Measurements from ENCODE around the gene MAPK12.

DNA sequence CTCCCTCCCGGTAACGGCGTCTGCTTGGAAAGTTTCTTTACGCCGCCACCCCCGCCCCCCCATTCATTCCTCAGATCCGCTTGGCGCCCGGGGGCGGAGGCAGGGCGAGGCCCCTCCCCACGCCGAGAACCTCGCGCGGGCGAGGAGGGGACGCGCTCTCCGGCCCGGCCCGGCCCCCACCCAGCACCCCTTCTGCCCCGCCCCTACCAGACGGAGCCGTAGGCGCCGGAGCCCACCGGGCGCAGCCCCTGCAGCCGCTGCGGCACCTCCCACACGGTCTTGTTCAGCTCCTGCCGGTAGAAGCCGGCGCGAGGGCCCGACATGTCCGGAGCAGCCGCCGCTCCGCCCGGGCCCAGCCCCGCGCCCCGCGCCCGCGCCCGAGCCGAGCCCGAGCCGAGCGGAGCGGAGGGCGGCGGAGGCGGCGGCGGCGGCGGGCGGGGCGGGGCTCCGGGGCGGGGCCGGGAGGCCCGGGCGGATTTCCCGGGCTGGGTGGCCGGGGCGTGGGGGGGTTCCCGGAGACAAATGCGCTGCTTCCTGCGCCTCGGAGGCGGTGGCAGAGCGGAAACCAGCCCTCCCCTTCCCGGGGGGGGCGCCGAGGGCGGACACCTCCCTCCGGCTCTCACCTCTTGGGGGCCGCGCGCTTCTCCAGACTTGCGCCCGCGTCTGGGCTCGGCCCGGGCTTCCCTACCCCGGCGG, 8.6 kb upstream of the MAPK12 start, which contains the start of gene MAPK11:
- TF ChIP-seq, protein P1, sequence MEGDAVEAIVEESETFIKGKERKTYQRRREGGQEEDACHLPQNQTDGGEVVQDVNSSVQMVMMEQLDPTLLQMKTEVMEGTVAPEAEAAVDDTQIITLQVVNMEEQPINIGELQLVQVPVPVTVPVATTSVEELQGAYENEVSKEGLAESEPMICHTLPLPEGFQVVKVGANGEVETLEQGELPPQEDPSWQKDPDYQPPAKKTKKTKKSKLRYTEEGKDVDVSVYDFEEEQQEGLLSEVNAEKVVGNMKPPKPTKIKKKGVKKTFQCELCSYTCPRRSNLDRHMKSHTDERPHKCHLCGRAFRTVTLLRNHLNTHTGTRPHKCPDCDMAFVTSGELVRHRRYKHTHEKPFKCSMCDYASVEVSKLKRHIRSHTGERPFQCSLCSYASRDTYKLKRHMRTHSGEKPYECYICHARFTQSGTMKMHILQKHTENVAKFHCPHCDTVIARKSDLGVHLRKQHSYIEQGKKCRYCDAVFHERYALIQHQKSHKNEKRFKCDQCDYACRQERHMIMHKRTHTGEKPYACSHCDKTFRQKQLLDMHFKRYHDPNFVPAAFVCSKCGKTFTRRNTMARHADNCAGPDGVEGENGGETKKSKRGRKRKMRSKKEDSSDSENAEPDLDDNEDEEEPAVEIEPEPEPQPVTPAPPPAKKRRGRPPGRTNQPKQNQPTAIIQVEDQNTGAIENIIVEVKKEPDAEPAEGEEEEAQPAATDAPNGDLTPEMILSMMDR (IDR thresholded peaks at IDR 0.05) = no peak
- TF ChIP-seq EP300 (IDR thresholded peaks at IDR 0.05) (no peak), POLR2A (IDR thresholded peaks at IDR 0.05) (no peak)
